IPS-11a (cell line): ENCODE measurements around the gene MMP1.

Source experiments
- H3K4me3 ChIP-seq: one replicate; pipeline ENCODE4 v1.5.1; 2013; ENCODE audit warnings: low read depth, low read length, control low read depth

MMP1 gene

DNA sequence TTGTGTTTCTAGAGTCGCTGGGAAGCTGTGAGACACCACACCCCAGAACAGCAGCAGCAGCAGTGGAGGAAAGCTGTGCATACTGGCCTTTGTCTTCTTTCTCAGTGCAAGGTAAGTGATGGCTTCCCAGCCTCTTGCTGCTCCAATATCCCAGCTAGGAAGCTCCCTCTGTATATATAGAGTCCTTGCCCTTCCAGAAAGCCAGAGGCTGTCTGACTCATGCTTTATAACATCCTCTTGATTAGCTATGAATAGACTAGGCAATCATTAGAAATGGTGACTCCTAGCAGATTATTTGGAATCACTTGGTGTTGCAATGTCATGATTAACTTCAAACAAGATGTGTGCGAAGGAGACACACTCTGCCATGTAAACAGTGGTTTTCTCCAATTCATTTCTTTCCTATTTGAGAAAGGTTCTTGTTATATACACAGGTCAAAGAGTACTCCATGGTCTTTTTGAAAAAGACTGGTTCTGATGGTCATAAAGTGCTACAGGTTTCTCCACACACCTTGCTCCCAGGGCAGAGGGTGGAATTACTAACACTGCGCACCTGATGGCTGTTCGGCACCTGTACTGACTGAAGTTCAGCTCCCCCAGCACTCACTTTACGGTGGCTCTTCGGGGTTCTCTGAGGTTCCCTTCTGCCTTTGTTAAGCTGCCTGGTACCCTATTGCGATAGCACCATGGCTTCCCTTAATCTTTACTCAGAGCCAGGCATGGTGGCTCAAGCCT lies at the start of gene MMP1:
Gene MMP1 (minus strand): TSS at position 149 of the 735 bp plus-strand sequence. CDS start 68 bp downstream, at position 81.
- no peak within 1 kb of the TSS for H3K4me3 ChIP-seq

DNA sequence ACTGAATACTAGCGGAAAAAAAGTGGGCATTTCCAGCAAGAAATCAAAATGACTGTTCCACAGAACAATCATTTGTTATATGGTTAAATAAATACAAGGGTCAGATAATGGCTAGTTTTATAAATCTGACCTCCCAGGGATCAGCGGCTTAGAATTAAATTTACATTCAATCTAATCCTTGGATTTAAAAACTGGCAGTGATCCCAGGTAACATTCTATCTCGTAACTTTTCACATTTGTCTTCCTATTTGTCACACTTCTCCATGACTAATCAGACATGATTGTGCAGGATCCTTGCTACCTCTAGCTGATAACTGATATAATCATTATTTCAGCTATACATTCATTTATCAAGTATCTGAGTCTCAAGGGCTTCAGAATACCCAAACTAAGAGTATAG lies 48.3 kb upstream of the MMP1 start:
- no peak overlapping the region for H3K4me3 ChIP-seq

DNA sequence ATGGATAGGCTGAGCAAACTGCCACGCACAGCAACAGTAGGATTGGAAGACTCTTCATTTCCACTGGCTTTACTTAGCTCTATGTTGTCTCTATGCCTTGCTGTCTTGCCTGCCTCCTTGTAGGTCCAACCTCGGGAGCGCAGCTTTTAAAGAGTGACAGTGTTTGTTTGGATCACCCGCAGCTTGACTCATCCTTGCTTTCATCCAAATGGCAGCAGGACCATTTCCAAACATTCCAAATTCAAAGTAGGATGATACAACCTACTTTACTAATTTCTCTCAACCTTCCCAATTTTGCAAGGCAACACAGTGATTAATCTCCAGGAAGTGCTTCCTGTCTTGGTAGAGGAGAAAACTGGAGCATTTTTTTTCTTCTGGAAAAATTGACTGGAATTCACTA lies 45.5 kb upstream of the MMP1 start, which contains the start of gene MMP3:
Gene MMP3 (minus strand): TSS at position 121 of the 400 bp plus-strand sequence. CDS start 63 bp downstream, at position 58.
- no peak within 1 kb of the TSS for H3K4me3 ChIP-seq

DNA sequence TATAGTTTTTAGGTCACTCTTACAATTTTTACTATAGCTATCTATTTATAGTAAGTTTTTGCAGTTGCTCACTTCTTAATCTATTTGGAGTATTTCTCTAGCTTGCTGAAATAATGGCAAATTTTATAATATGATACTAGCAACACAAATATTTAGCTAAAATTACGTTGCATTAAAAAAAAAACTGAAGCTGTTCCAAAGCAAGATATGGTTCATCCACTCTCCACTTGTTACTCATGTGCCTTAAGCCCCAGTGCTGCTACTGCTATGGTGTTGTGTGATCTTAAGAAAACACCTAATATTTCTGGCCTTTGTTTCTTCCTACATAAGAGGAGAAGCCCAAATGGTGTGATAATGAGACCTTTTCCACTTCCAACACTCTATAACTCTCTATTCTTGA lies 45.0 kb upstream of the MMP1 start:
- no peak overlapping the region for H3K4me3 ChIP-seq

DNA sequence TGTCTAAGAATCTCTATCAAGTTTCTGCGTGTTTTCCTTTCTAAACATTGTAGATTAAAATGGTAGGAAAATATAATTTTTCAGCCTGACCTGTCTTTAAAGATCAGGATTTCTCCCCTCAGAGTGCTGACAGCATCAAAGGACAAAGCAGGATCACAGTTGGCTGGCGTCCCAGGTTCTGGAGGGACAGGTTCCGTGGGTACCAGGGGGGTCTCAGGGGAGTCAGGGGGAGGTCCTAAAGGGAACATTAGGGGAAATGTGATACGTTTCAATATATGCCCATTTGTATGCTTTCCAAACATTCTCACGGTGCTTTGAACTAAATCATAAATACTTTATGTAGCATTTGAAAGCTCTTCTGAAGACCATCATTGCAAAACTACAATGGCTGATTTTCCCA lies 42.1 kb upstream of the MMP1 start:
- H3K4me3 ChIP-seq: no peak overlapping the region

DNA sequence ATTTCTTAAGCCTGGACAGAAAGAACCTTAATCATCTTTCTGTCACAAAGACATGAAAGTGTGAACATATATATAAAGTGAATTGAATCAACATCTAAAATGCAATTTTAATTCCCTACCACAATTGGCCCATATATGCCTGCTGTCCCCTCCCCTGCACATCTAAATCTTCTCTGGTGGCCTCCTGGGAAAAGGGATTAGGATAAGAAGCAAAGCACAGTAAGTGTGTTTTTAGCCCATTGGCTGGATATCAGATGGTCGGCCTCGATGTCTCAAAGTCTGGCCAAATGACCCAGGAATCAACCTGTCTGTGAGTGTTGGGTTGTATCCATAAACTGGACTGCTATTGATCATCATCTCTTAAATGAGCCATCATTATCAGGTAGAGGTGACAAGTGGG lies 39.7 kb upstream of the MMP1 start:
- H3K4me3 ChIP-seq: no peak overlapping the region

DNA sequence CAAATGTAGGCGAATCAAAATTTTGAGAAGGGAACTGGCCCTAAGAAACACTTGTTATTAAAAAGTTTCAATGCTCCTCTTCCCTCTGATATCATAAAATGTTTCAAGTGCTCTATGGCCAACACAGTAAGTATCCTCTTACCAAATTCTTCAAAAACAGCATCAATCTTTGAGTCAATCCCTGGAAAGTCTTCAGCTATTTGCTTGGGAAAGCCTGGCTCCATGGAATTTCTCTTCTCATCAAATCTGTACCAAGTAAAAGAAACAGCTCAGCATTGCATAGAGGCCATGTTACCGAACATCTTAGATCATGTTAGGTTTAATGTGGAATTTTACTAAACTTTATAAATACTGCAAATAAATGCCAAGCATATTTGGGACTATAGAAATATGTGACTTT lies 39.2 kb upstream of the MMP1 start:
- no peak overlapping the region for H3K4me3 ChIP-seq

DNA sequence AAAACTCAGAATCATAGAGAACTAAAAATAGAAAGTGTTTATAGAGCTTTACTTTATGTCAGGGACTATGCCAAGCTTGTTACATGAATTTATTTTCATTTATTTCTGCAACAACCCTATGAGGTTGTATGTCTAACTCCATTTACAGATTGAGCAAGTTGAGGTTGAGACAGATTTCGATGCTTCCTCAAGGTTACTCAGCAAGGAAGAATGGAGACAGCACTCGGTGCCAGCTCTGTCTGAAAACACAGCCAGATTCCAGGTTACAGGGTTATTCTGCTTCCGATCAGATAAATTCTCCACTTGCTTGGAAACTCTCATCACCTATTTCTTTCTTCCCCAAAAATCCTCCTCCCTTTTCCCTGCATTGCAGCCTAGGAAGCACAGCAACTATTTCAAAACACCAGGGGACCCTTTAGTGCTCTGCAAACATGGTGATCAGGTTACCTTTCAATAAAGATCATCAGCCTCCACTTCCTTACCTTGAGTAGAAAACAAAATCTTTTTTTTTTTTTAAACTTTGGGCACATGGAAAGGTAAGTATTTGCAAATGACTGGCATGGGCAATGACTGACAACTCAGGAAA lies 38.4 kb upstream of the MMP1 start:
- H3K4me3 ChIP-seq: no peak overlapping the region

DNA sequence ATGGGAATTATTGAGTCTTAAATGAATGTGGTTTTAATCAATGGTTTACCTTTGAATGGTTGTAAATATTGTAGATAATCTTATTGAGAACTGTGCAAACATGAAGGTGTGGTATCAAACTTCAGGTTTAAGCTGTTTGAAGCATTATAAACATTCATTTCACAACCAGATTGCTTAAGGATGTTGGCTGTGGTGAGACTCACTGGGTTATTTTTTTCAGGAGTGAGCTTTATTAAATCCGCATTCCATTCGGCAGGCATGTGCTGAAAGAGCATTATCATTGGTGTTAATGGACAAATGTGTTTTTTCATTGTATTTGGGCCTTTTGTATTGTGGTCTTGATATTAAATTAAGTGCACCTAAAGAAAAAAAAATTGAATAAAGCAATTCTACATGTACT lies 35.8 kb upstream of the MMP1 start:
- no peak overlapping the region for H3K4me3 ChIP-seq

DNA sequence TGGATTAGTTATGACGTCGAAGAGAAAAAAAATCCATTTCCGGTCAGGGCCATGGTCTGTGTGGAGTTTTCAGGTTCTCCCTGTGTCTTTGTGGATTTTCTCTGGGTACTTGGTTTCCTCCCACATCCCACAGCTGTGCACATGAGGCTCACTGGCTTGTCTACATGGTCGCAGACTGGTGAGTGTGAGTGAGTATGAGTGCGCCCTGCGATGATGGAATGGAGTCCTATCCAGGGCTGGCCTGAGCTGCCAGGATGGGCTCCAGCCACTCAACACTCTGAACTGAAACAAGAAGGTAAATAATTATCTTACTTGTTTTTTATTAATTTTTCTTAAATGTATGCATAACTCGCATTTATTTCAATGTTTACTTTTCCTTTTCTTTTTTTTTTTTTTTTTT lies 34.7 kb upstream of the MMP1 start:
- no peak overlapping the region for H3K4me3 ChIP-seq

DNA sequence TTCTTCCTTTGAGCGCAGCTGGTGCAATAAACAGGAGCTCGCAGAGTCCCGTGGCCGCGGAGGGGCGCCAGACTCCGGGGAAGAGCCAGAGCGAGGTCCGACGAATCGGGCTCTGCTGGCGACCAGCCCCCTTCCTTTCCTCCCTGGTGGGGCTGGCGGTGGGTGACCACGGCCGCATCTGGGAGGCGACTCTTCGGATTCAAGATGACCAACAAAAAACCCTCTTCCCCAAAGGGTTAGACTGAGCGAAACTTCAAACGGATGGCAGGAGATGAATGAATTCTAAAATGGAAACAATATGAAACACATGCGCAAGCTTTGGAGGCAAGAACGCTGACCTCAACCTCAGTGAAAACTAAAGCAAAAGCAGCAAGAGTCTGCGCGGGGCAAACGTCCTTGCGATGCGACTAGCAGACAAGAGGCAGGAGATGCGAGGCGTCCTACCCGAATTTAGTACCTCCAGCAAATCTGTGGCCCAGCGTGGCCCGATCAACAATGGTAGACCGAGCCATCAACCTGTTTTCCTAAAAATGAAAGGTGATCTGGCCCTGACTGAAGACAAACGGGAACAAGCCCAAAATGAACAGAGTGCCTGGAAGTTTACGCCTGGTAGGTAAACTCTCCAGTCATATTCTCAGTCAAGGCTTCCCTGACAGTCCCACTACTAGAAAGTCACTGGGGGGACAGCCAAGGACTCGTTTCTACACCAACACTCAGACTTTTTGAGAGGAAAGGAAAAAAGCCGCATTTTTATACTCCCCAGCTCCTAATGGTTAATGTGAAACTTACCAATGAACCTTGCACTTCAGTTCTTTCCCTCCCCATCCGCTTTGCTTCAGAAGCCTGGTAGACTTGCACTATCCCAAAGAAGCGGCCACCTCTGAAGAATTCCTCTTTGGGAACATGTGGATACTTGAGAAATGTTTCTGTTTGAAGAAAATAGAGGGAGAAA lies 33.8 kb upstream of the MMP1 start:
- H3K4me3 ChIP-seq: no peak overlapping the region

DNA sequence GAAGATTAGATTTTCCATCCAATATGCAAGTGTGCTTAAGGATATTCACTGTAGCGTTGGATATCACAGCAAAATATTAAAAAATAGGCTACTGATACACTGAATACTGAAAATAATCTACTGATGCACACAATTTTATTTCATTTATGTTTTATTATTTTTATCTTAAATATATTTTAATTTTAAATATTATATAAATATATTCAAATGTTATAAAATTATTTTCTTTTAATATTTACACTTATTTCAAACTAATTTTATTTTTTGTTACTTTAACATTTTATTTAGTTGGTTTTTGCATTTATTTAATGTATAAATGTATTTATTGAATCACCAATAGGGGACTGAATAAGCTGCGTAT lies 33.1 kb upstream of the MMP1 start:
- H3K4me3 ChIP-seq: no peak overlapping the region

DNA sequence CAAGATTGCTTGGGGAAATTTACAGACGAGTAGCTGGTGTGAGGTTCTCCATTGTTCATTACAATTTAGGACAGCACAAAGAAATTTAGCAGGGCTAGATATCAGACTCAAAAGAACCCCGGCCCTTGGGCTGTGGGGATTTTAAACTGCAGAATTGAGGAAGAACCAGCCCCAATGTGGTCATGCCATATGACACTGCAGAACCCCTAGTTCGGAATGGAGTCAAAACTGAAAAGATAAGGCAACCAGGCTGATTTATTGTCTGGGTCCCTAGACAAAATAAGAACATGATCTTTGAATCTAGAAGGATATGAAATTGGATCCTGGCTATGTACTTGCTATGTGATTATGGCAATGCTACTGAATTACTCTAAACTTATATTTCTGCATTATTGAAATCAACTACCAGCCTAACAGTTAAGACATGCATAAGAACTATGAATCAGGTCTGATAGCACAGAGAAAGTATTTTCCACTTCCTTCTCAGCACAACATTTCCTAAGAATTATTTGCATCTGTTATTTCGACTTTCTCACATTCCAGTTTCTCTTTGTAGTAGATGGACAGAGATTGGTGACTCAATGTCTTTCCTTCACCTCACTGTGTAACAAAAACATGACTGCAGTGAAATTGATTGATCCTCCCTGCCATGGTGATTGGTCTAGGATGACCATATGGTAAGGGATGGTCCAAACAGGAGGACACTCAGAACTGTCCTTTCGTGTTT lies 32.2 kb upstream of the MMP1 start:
- H3K4me3 ChIP-seq: no peak overlapping the region

DNA sequence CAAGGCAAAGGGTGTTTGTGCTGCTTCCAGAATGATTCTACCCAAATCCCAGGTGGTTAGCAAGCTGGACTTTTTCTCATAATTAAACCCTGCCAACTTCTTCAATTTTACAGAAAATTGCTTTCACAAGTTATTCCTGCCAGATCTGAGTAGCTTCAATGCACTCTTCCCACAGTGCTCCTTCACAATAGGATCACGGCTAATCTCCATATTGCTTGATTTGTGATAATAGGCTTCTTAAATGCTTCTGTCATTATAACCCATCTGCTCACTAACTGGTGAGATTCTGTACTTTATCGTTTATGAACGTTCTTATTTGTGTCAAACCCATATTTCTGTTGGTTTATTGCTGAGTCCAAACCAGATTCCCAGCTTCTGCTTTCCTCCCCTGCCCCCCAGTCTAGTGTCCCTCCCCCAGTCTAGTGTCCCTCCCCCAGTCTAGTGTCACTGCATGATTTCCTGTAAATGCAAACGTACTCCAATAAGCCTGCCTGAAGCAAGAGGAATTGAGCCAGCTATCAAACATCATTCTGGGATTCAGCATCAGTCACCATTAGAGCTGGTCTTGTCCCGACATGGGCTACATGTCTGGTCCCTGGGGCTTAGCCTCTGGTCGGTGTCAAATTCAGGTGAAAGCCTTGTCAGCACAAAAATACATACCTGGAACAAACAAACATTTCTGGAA lies 31.5 kb upstream of the MMP1 start:
- H3K4me3 ChIP-seq: no peak overlapping the region

DNA sequence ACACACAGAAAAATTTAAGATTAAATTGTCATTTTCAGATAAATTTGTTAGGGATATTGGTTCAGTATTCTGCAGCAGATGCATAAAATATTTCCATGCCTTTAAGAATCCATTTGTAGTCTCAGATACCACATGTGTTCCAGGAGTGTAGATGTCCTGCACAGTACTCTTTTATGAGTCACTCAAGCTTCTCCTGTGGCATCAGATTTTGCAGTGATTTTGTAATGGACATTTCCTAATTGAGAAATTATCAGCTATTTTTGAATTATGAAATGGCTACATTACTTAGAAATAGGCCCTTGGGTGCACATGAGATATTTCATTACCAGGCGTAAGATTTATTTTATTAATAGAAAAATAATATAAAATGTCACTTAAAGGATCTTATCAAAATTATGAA lies 26.6 kb upstream of the MMP1 start:
- H3K4me3 ChIP-seq: no peak overlapping the region

DNA sequence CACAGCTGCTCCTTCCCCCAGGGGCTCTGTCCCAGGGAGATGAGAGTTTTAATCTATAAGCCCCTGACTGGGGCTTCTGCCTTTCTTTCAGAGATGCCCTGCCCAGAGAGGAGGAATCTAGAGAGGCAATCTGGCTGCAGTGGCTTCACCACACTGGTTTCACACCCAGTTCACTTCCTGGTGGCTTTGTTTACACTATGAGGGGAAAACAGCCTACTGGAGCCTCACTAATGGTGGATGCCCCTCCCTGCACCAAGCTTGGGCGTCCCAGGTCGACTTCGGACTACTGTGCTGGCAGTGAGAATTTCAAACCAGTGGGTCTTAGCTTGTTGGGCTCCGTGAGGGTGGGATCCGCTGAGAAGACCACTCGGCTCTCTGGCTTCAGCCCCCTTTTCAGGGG lies 21.5 kb upstream of the MMP1 start:
- no peak overlapping the region for H3K4me3 ChIP-seq

DNA sequence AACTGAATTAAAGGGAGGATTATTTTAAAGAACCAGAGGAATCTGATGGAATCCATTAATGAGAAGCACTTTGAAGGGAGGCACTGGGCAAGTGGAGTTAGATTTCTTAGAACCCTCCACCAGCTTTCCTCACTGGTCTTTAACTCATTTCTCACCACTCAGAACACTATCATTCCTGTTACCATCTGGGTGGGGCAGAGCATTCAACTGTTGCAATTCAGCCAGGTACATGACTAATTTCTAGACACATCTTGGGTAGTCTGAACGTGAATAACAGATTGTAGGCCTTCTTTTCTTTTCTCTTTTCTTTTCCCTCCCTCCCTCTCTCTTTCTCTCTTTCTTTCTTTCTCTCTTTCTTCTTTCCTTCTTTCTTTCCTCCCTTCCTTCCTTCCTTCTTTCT lies 15.5 kb upstream of the MMP1 start:
- H3K4me3 ChIP-seq: no peak overlapping the region

DNA sequence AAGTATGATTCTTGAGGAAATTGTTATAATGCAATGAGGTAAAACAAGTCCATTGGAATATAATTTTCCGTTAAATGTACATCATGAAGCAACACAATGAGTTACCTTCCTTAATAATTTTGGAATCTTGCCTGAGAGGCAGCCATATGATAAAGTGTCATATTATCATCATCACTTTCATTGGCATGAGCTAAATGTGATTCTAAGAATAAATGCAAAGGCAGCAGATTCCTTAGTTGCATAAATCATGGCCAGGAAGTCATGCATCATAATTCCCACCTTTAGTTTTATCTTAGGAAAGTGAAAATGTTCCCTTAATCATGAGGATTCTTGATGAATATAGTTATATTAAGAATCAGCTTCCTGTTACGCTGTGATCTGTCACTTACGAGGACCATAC lies 14.2 kb upstream of the MMP1 start:
- no peak overlapping the region for H3K4me3 ChIP-seq

DNA sequence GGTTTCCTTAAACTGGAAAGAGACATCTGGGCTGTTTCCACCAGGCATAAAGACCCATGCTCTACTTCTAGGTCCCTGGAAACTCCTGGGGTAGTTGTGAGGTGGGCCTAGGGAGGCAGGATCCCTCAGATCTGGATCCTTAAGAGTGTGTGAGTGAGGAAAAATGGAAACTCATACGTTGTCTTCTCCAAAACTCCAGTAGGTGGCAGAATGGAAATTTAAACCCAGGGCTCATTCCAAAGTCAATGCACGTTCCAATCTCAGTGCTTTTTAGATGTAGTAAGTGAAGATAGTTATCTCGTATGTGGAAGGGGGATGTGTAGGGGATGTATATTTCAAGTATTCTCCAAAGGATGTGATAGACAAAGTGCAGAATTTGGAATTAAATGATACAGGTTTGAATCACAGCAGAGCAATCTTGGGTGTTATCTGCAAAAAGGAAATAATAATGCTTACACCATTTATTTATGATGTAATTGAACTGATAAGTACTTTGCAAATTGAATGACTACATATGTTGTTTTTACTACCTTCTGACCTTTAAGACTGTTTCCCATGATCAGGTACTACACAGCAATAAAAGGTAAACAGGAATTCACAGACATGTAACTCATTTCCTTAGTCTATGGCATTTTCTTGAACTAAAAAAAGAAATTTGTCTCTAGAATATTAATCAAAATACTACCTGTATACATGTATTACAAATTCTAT lies 13.1 kb upstream of the MMP1 start:
- H3K4me3 ChIP-seq: no peak overlapping the region

DNA sequence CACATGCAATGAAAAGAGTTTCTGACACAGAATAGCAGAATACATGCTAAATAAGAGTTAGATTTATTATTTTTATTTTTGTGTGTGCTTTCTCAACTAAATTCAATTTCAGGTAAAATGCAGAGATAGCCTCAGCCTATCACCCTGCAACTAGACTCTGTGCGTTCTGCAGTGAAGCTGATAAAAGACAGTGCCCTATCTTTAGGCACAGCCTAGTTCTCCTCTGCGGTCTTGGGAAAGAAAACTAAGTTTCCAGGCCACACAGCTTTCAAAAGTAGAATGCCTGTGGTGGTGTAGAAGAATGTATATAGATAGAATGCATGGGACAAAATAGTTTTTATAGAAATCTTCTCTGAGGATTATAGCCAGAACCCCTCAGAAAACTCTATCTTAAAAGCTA lies 12.0 kb upstream of the MMP1 start:
- H3K4me3 ChIP-seq: no peak overlapping the region
